K562 (cell line): ENCODE data around the gene ACBD6. TPM values are rescaled to one million over a fixed set of nuclear protein-coding genes. Genes with fewer than 3 reads are reported as not detected.

ENCODE experiments used
- ATAC-seq: fragments of 200-7000 bp; cut with Tn5 transposase; 3 replicates; pipeline ENCODE4 v1.9.1; 2020; ENCODE audit warnings: moderate library complexity
- BruUV-seq: library from RNA; stranded (reverse); fragments of 400-500 nt; replicated peaks from 2 replicates; lab custom pipeline; 2021; lab: Mats Ljungman, UMichigan
- CTCF ChIA-PET: fragments of 300-600 bp; formaldehyde crosslinking; extraction: SDS; loops from one replicate; lab custom pipeline; 2021; ENCODE audit warnings: low intra/inter-chr PET ratio; lab: Yijun Ruan, JAX
- POLR2A ChIA-PET: fragments of 300-600, 350-650 bp; sonication (Branson Sonifier 250); formaldehyde crosslinking; extraction: SDS; loops from one replicate; lab custom pipeline; 2021; ENCODE audit warnings: antibody characterized with exemption, inconsistent platforms; lab: Yijun Ruan, JAX
- DNase-seq, 4 experiments: peaks; one replicate each; pipeline versions ENCODE4 v3.0.0 to v3.0.0-alpha.2; 2011 to 2018; ENCODE audit warnings: low spot score in 3 of 4, mixed read lengths in 3 of 4; ENCODE audit errors: extremely low read depth in 1 of 4
- FAIRE-seq: peaks from 2 replicates; lab custom pipeline; 2011; peaks lifted over from hg19 to GRCh38; lab: Jason Lieb, UNC
- H2AFZ ChIP-seq: 2 replicates; pipeline ENCODE4 v1.6.0; 2011; ENCODE audit warnings: low read depth, low read length, control low read depth, inconsistent platforms
- H3K27ac ChIP-seq: fragments of 200-600 bp; 3 replicates; pipeline ENCODE4 v1.8.0; 2011; ENCODE audit warnings: low read depth, mild to moderate bottlenecking, control low read depth, inconsistent platforms, low read length, moderate library complexity, mixed read lengths; ENCODE audit errors: extremely low read depth
- H3K27me3 ChIP-seq, 2 experiments: fragments of 300-600 bp in 1 of 2; 2 replicates in 1 of 2; 3 replicates in 1 of 2; pipeline versions ENCODE4 v1.6.0 to v1.8.0; 2011; ENCODE audit warnings: inconsistent platforms in 2 of 2, low read length in 2 of 2, mild to moderate bottlenecking in 1 of 2, mixed read lengths in 1 of 2, moderate library complexity in 1 of 2; ENCODE audit not compliant: control insufficient read depth in 2 of 2, insufficient read depth in 2 of 2
- H3K36me3 ChIP-seq: fragments of 300-600 bp; 3 replicates; pipeline ENCODE4 v1.8.0; 2011; ENCODE audit warnings: mild to moderate bottlenecking, low read length, inconsistent platforms; ENCODE audit not compliant: control insufficient read depth, insufficient read depth
- H3K4me1 ChIP-seq, 2 experiments: fragments of 200-600 bp in 1 of 2; replicated peaks in 1 of 2; 2 replicates in 1 of 2; 3 replicates in 1 of 2; pipeline versions ENCODE4 v1.5.1 to v1.8.0; 2011; ENCODE audit warnings: inconsistent platforms in 2 of 2, low read length in 2 of 2, mild to moderate bottlenecking in 1 of 2, mixed read lengths in 1 of 2, moderate library complexity in 1 of 2; ENCODE audit not compliant: control insufficient read depth in 2 of 2, insufficient read depth in 2 of 2
- H3K4me2 ChIP-seq: 2 replicates; pipeline ENCODE4 v1.6.1; 2011; ENCODE audit warnings: low read length, control low read depth, inconsistent platforms, mixed read lengths; ENCODE audit not compliant: insufficient read depth
- H3K4me3 ChIP-seq: fragments of 200-600 bp; sonication (generic), shearing (Covaris generic); 2 replicates; pipeline ENCODE4 v1.5.1; 2016; ENCODE audit warnings: control low read depth, inconsistent platforms
- H3K79me2 ChIP-seq: fragments of 200-600 bp; 3 replicates; pipeline ENCODE4 v1.8.0; 2011; ENCODE audit warnings: low read length, inconsistent platforms; ENCODE audit not compliant: control insufficient read depth, insufficient read depth
- H3K9ac ChIP-seq, 2 experiments: 2 replicates each; pipeline versions ENCODE4 v1.6.0 to v1.6.1; 2011; ENCODE audit warnings: low read depth in 2 of 2, low read length in 2 of 2, control low read depth in 1 of 2, inconsistent platforms in 1 of 2, mild to moderate bottlenecking in 1 of 2, mixed read lengths in 1 of 2; ENCODE audit not compliant: insufficient read depth in 1 of 2
- H3K9me1 ChIP-seq: one replicate; pipeline ENCODE4 v1.6.0; 2011; ENCODE audit warnings: inconsistent platforms, mild to moderate bottlenecking, low read length, moderate library complexity; ENCODE audit not compliant: control insufficient read depth, insufficient read depth
- H3K9me3 ChIP-seq: replicated peaks from 2 replicates; pipeline ENCODE4 v1.5.1; 2011; ENCODE audit warnings: low read depth, low read length, inconsistent platforms; ENCODE audit not compliant: control insufficient read depth, insufficient read depth
- H4K20me1 ChIP-seq: replicated peaks from 2 replicates; pipeline ENCODE4 v1.6.1; 2011; ENCODE audit warnings: low read length, inconsistent platforms, mixed read lengths; ENCODE audit not compliant: control insufficient read depth, insufficient read depth
- CBX3 ChIP-seq, 2 experiments: IDR thresholded peaks; 1 replicate in 1 of 2; 2 replicates in 1 of 2; pipeline ENCODE4 v1.6.1; 2012; ENCODE audit warnings: inconsistent platforms in 2 of 2, low read length in 2 of 2, borderline replicate concordance in 1 of 2, control low read depth in 1 of 2
- DMBX1 ChIP-seq: fragments of 250-450 bp; sonication (Bioruptor Pico); IDR thresholded peaks from 2 replicates; pipeline ENCODE4 v1.8.0; 2022; ENCODE audit warnings: inconsistent platforms, mild to moderate bottlenecking, moderate library complexity, borderline replicate concordance
- FOXP1 ChIP-seq: sonication (generic); formaldehyde crosslinking; IDR thresholded peaks from 2 replicates; pipeline ENCODE4 v1.8.0; 2022; ENCODE audit warnings: mild to moderate bottlenecking, missing genetic modification reagents
- HDAC1 ChIP-seq, 2 experiments: fragments of 450-650 bp; IDR thresholded peaks; 2 replicates each; pipeline ENCODE4 v1.6.1; 2016 to 2017; ENCODE audit warnings: inconsistent platforms in 1 of 2, mild to moderate bottlenecking in 1 of 2, moderate library complexity in 1 of 2
- NBN ChIP-seq: fragments of 450-650 bp; IDR thresholded peaks from 2 replicates; pipeline ENCODE4 v1.6.1; 2016; ENCODE audit warnings: low read depth, mild to moderate bottlenecking
- NFE2L1 ChIP-seq: fragments of 450-650 bp; IDR thresholded peaks from 2 replicates; pipeline ENCODE4 v1.6.1; 2016; ENCODE audit warnings: missing genetic modification characterization, low read depth, mild to moderate bottlenecking, missing compliant biosample characterization, moderate library complexity, borderline replicate concordance
- NFIC ChIP-seq: fragments of 450-650 bp; IDR thresholded peaks from 2 replicates; pipeline ENCODE4 v1.6.1; 2017; ENCODE audit warnings: mild to moderate bottlenecking, inconsistent platforms
- SMAD3 ChIP-seq: fragments of 450-650 bp; formaldehyde crosslinking; conservative IDR thresholded peaks from 2 replicates; pipeline ENCODE4 v1.4.0; 2020; ENCODE audit warnings: mild to moderate bottlenecking
- TRIM25 ChIP-seq: fragments of 450-650 bp; IDR thresholded peaks from 2 replicates; pipeline ENCODE4 v1.7.0; 2016; ENCODE audit warnings: borderline replicate concordance
- ZBTB11 ChIP-seq, 3 experiments: fragments of 200-800 bp in 1 of 3; fragments of 250-450 bp in 1 of 3; fragments of 450-650 bp in 1 of 3; sonication (Bioruptor Pico) in 1 of 3; sonication (Bioruptor generic) in 1 of 3; formaldehyde crosslinking in 1 of 3; IDR thresholded peaks; 2 replicates each; pipeline versions ENCODE4 v1.6.1 to v1.8.0; 2016 to 2022; ENCODE audit warnings: mild to moderate bottlenecking in 2 of 3, missing genetic modification characterization in 2 of 3, missing compliant biosample characterization in 1 of 3, moderate library complexity in 1 of 3
- ZNF197 ChIP-seq: fragments of 200-800 bp; sonication (Bioruptor generic); IDR thresholded peaks from 2 replicates; pipeline ENCODE4 v1.6.1; 2016; ENCODE audit warnings: low read depth, missing genetic modification characterization, missing compliant biosample characterization
- ZNF592 ChIP-seq: fragments of 450-650 bp; IDR thresholded peaks from 2 replicates; pipeline ENCODE4 v1.6.1; 2017; ENCODE audit warnings: antibody characterized with exemption, mild to moderate bottlenecking
- WGBS: fragments of 100-300 bp; shearing (Covaris generic); methylation state at CpG from one replicate; pipeline ENCODE4 v1.1.6; 2016; ENCODE audit warnings: low coverage, mixed read lengths; ENCODE audit not compliant: insufficient coverage; ENCODE audit errors: missing lambda C conversion rate; 5-methylcytosine and 5-hydroxymethylcytosine counted together
- in situ Hi-C: fragments of 300-500 bp; cut with MboI; formaldehyde crosslinking; loops from 4 replicates; pipeline ENCODE4 v1.15.0; 2018; ENCODE audit warnings: inconsistent platforms, mixed read lengths
- intact Hi-C: fragments of 100-400 bp; cut with micrococcal nuclease; formaldehyde crosslinking; loops from 2 replicates; pipeline ENCODE4 v1.14.2; 2022
- polyA plus RNA-seq, 8 experiments: library from polyadenylated mRNA; depleted of rRNA in 4 of 8; stranded (reverse) in 5 of 8; unstranded in 3 of 8; fragments of >200 nt; fragmentation: Nextera tagmentation in 2 of 8; fragmentation: Illumina TruSeq in 1 of 8; extraction: Ambion mirVana in 2 of 8; extraction: Trizol in 1 of 8; gene quantifications; 2 replicates each; pipeline versions ENCODE4 v1.2.1 to v1.2.3, GENCODE V29; 2011 to 2014; ENCODE audit warnings: inconsistent platforms in 1 of 8, missing spikeins in 1 of 8
- total RNA-seq, 7 experiments: library from RNA; depleted of rRNA in 6 of 7; stranded (reverse); fragments of >200 nt in 6 of 7; fragmentation: Illumina TruSeq in 2 of 7; extraction: Trizol in 2 of 7; gene quantifications; 2 replicates each; pipeline versions ENCODE4 v1.2.1 to v1.2.3, GENCODE V29; 2011 to 2021; ENCODE audit warnings: low replicate concordance in 1 of 7

ACBD6 gene
- total and polyA plus RNA-seq, 9 of the 15 experiments (the other 6 are each of a cell fraction or from before 2014, with no cell fraction given), result 16.9 to 107 (median 77.7) TPM

GRCh38 chr1:180291004-180291403, 211.4 kb downstream of the ACBD6 start:
- no peak overlapping the region; the same call in 1 of the 2 replicates for H3K4me2 ChIP-seq
- intact Hi-C loops, result no loop called here
- H3K79me2 ChIP-seq, result peaks cover 5% of the 10 kb centered on the region; the same call in 1 of the 3 replicates
- H3K9ac ChIP-seq, result peak overlapping the region in 1 of 2 experiments; percentile 3; a peak in 1 of 4 replicates
- H3K4me3 ChIP-seq, result no peak overlapping the region
- ATAC-seq, result peak; percentile 13
- peak overlapping the region; percentile 29 for H3K27ac ChIP-seq
- BruUV-seq, result no TSS peak
- ChIA-PET CTCF (no interaction called here), POLR2A (no interaction called here)
- H3K9me3 ChIP-seq, result no peaks in the 10 kb centered on the region
- H3K27me3 ChIP-seq, result no peaks in the 10 kb centered on the region
- peaks cover 7 to 27% of the 10 kb centered on the region in 2 experiments; a peak in 4 of 5 replicates for H3K4me1 ChIP-seq
- no peaks in the 10 kb centered on the region for H4K20me1 ChIP-seq
- in situ Hi-C loops, result no loop called here
- no peak for DNase-seq
- peak overlapping the region; percentile 18 for H2AFZ ChIP-seq
- no peaks in the 10 kb centered on the region for H3K9me1 ChIP-seq
- FAIRE-seq, result peak; percentile 6
- peaks cover 22% of the 10 kb centered on the region; the same call in 2 of the 3 replicates for H3K36me3 ChIP-seq
- WGBS, result 23% methylated on average over 1 of the region's 1 CpG
- TF ChIP-seq TRIM25 (no peak), NBN (peak; percentile 32; the same call in 1 of the 2 replicates), NFIC (peak; percentile 46), SMAD3 (CRISPR knock-in tag) (0 out of 2 replicates have a peak, but pooled peaks have one; percentile 13), ZNF197 (CRISPR knock-in tag) (no peak), DMBX1 (CRISPR knock-in tag) (0 out of 2 replicates have a peak, but pooled peaks have one; percentile 24), ZNF592 (peak; percentile 78), NFE2L1 (peak; percentile 95), CBX3 (IDR thresholded peaks at IDR 0.05; ENCODE audit: borderline replicate concordance in 1 of 2, low read length in 2 of 2) (peak in 1 of 2 experiments; percentile 29; a peak in 1 of 3 replicates), HDAC1 (IDR thresholded peaks at IDR 0.05) (0 out of 4 replicates have a peak, but pooled peaks of 1 of the 2 experiments have one; percentile 26), FOXP1 (CRISPR knock-in tag) (no peak), ZBTB11 (CRISPR knock-in tag; IDR thresholded peaks at IDR 0.05) (no peak)
